ENCODE data around the gene ANKS1B. TPM values are rescaled to one million over a fixed set of nuclear protein-coding genes. Genes with fewer than 3 reads are reported as not detected.

The ANKS1B gene
- total and polyA plus RNA-seq, 2 of the 4 experiments (the other 2 are of a cell fraction): 0.17 to 0.18 TPM

DNA sequence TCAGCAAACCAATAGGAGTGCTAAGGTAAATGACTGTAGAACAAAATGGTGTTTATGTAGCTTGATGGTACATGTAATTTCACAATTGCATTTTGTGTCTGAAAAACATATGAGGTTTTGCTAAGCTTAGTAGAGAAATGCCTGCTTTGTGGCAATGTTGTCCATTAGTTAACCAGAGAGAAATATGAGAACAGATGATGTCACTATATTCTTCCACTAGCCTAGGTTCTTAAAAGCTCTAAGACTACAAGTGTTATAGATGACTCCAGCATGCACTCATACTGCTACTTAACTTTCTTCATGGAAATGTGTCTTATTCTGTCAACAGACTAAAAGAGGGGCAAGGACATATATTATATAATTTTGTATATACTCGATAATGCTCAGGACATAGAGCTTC lies 1030.2 kb downstream of the ANKS1B start:
- Histone ChIP-seq H3K4me1 (ENCODE audit: control insufficient read depth, insufficient read depth, low read length) (no peaks in the 10 kb centered on the region), H4K91ac (ENCODE audit: insufficient read depth, low read depth, low read length) (no peak overlapping the region), H3K27me3 (ENCODE audit: control insufficient read depth, insufficient read depth, low read length) (no peaks in the 10 kb centered on the region), H3K36me3 (ENCODE audit: control insufficient read depth, insufficient read depth, low read length) (no peaks in the 10 kb centered on the region), H3K14ac (replicated peaks; ENCODE audit: low read depth, low read length) (no peak overlapping the region), H3K23ac (ENCODE audit: low read depth, low read length) (no peak overlapping the region), H2BK15ac (ENCODE audit: low read depth, low read length) (no peak overlapping the region), H3K9me3 (ENCODE audit: control insufficient read depth, insufficient read depth, low read length) (no peaks in the 10 kb centered on the region), H3K4me3 (ENCODE audit: insufficient read depth, low read depth, low read length) (no peak overlapping the region), H3K79me1 (ENCODE audit: low read depth in 1 of 2, low read length in 2 of 2) (no peaks in the 10 kb centered on the region), H4K8ac (ENCODE audit: low read depth in 2 of 2, low read length in 2 of 2) (no peak overlapping the region), H2AK5ac (ENCODE audit: low read depth, low read length) (no peak overlapping the region), H3K4ac (ENCODE audit: low read depth, low read length) (no peak overlapping the region), H3K9me1 (ENCODE audit: insufficient read depth, low read length) (no peaks in the 10 kb centered on the region), H2BK5ac (ENCODE audit: low read depth, low read length, poor library complexity, severe bottlenecking) (no peak overlapping the region), H4K5ac (ENCODE audit: low read depth, low read length) (no peak overlapping the region), H2BK20ac (ENCODE audit: low read depth, low read length) (no peak overlapping the region), H2AFZ (replicated peaks; ENCODE audit: low read length, poor library complexity) (no peak overlapping the region), H3K4me2 (ENCODE audit: low read depth, low read length) (no peak overlapping the region), H3K56ac (ENCODE audit: extremely low read depth, insufficient read depth, low read length) (no peak overlapping the region), H2BK120ac (ENCODE audit: low read depth, low read length) (no peak overlapping the region), H3K9ac (ENCODE audit: low read depth, low read length) (no peak overlapping the region), H2AK9ac (replicated peaks; ENCODE audit: low read depth, low read length, poor library complexity) (no peak overlapping the region), H4K20me1 (ENCODE audit: insufficient read depth, low read length) (no peaks in the 10 kb centered on the region), H3K27ac (ENCODE audit: insufficient read depth, low read length) (no peak overlapping the region), H3K18ac (ENCODE audit: low read depth, low read length) (no peak overlapping the region)
- ChIA-PET POLR2A (ENCODE audit: unreplicated experiment) (no interaction called here), CTCF (interaction anchor here (0.5 kb wide), 1 partner anchor 409 kb away, joined by 4 read pairs; no protein-coding TSS in a partner anchor)
- DNase-seq: no peak
- dilution Hi-C loops (cut with HindIII; ENCODE audit: low sequenced_read_pairs, unreplicated experiment) (no loop called here), intact Hi-C loops (cut with micrococcal nuclease) (no loop called here), in situ Hi-C loops (cut with MboI; ENCODE audit: low sequenced_read_pairs) (no loop called here)
- no peak for ATAC-seq (ENCODE audit: low read depth)
- BruUV-seq (replicated peaks): no TSS peak
- no CpG with 5 or more reads among the region's 1 CpG for WGBS, 2 experiments (ENCODE audit: extremely low coverage in 2 of 2, insufficient read length in 1 of 2)
- no peak for TF ChIP-seq BHLHE40 (IDR thresholded peaks at IDR 0.05; ENCODE audit: low read depth, low read length)
- no peak for TF ChIP-seq RFX5 (IDR thresholded peaks at IDR 0.05; ENCODE audit: low read depth, low read length)
- no peak for TF ChIP-seq CHD1 (IDR thresholded peaks at IDR 0.05; ENCODE audit: low read depth, low read length)
- no peak for TF ChIP-seq MAZ (IDR thresholded peaks at IDR 0.05; ENCODE audit: borderline replicate concordance, low read depth, low read length)
- no peak for TF ChIP-seq CEBPB (IDR thresholded peaks at IDR 0.05; ENCODE audit: low read depth, low read length)
- no peak for TF ChIP-seq MXI1 (IDR thresholded peaks at IDR 0.05; ENCODE audit: borderline replicate concordance, low read depth, low read length)
- TF ChIP-seq RCOR1 (IDR thresholded peaks at IDR 0.05; ENCODE audit: insufficient replicate concordance, low read length): no peak
- no peak for TF ChIP-seq POLR2A (IDR thresholded peaks at IDR 0.05; ENCODE audit: low read depth, low read length)

Measured in IMR-90 (cell line).